Embryonic facial prominence (tissue), 1 donor: ENCODE measurements around the gene PSMD2.
A peak's percentile ranks its signal among the peaks of the same experiment; 100 is the strongest.

Experiments
- DNase-seq: peaks from one replicate; pipeline ENCODE4 v3.0.0-alpha.2; 2016; ENCODE audit errors: extremely low spot score

Gene PSMD2

DNA sequence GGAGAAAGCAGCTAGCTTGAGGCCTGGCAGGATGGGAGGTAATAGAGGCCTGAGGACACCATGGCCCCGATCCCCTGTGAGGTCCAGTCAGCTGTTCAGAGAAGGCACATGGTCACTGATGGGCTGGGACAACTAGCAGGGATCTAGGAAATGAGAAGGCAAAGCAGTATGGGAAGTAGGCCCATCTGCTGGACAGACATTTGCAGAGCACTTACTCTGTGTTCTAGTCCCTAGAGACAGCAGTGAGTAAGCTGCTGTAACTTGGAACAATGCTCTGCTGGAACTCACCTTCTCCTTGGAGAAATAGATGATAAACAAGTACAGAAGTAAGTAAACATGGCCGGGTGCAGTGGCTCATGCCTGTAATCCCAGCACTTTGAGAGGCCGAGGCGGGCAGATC lies 16.1 kb upstream of the PSMD2 start:
- DNase-seq = no peak

DNA sequence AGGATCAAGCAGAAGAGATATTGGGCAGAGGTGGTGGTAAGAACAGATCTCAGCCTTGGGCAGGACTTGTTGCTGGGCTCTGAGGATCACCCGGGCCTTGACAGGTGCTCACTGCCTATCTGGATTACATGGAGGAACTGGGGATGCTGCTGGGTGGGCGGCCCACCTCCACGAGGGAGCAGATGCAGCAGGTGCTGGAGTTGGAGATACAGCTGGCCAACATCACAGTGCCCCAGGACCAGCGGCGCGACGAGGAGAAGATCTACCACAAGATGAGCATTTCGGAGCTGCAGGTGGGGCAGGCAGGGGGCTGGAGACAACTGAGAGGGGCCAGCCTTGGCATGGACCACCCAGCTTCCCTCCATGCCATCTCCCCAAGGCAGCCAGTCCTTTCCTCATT lies 15.4 kb upstream of the PSMD2 start:
- DNase-seq = no peak

DNA sequence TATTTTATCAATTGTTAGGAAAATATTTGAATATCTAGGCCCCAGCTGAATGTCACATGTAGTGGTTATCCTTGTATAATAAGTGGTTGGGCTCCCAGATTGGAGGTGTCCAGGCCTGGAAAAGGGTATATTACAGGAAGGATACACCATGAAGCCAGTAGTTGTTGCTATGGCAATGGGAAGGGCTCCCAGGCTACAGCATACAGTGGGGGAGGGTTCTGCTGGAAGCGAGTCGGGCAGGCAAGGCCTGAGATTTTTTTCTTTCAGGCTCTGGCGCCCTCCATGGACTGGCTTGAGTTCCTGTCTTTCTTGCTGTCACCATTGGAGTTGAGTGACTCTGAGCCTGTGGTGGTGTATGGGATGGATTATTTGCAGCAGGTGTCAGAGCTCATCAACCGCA lies 14.3 kb upstream of the PSMD2 start:
- DNase-seq = no peak

DNA sequence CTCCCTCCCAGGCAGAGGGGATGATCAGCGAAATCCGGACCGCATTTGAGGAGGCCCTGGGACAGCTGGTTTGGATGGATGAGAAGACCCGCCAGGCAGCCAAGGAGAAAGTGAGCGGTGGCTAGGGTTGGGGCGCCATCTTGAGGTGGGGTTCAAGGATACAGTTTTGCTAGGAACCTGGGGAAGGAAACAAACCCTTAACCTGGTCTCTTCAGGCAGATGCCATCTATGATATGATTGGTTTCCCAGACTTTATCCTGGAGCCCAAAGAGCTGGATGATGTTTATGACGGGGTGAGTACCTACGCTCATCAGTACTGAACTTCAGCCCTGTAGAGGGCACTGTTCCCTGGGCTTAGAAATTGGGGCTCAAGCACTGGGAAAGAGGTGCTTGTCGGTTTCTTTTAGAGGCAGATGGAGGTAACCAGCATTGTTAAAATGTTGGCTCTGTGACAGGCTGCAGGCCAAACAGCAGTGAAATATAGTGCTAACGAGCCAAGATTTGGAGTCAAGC lies 9.6 kb upstream of the PSMD2 start:
- DNase-seq = no peak

DNA sequence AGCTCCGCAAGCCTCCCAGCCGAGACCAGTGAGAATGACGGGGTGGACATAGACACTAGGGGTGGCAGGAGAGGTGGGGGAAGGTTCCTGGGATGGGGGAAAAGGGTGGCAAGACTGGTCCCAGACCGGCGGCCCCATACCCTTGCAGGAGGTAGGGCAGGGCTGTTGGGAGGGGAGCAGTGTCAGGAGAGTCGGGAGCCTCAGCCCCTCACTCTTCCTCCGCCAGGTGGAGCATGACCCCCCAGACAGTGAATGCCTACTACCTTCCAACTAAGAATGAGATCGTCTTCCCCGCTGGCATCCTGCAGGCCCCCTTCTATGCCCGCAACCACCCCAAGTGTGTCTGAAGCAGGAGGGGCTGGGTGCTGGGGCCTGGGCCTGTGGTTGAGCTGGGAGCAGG lies 8.7 kb upstream of the PSMD2 start:
- no peak for DNase-seq

DNA sequence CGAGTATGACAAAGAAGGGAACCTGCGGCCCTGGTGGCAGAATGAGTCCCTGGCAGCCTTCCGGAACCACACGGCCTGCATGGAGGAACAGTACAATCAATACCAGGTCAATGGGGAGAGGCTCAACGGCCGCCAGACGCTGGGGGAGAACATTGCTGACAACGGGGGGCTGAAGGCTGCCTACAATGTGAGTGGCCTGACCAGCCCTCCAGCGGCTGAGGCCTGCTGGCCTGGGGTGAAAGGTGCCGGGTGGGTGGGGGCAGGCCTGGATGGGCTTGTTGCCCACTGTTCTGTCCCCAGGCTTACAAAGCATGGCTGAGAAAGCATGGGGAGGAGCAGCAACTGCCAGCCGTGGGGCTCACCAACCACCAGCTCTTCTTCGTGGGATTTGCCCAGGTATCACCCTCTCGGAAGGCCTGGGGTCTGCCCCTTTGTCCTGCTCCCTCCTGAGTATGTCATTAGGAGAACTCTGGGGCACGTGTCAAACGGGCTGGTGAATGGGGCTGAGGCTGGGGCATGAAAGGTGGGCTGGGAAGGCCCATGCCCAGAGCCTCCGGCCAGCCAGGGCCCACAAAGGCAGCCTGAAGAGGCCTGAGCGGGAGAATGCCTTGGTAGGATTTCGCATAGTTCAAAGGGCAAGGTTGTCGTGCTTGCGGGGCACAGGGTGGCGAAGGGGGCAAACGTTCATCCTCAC lies 7.8 kb upstream of the PSMD2 start:
- no peak for DNase-seq

DNA sequence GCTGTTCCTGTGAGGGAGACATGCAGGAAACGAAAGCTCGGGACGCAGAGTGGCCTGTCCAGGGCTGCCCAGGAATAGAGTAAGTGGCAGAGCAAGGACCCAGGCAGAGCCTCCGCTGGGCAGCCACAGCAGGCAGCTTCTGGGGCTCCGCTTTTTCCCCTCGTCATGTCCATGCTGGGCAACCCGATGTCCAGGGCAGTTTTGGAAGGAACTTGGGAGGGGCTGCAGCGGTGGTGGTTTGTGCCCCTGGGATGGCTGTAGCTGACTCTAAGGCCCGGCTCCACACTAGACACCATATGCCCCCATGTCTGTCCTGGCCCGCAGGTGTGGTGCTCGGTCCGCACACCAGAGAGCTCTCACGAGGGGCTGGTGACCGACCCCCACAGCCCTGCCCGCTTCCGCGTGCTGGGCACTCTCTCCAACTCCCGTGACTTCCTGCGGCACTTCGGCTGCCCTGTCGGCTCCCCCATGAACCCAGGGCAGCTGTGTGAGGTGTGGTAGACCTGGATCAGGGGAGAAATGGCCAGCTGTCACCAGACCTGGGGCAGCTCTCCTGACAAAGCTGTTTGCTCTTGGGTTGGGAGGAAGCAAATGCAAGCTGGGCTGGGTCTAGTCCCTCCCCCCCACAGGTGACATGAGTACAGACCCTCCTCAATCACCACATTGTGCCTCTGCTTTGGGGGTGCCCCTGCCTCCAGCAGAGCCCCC lies 7.1 kb upstream of the PSMD2 start:
- no peak for DNase-seq

DNA sequence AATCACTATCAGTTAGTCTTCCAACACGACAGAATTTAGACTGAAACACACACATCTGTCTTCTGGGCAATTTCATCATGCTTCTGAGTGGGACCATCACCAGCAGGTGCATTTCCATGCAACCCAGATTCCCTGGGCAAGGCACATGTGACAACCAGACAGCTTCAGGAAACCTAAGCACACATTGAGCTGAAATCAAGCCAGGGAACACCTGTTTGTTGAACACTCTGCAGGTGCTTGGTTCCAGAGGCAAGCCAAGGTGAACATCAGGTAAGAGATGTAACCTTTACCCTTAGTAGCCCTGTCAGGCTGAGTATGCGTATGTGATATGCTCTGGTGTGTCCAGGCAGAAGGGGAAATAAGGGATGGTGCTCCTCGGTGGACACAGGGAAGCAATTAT lies 3.3 kb upstream of the PSMD2 start:
- DNase-seq = no peak

DNA sequence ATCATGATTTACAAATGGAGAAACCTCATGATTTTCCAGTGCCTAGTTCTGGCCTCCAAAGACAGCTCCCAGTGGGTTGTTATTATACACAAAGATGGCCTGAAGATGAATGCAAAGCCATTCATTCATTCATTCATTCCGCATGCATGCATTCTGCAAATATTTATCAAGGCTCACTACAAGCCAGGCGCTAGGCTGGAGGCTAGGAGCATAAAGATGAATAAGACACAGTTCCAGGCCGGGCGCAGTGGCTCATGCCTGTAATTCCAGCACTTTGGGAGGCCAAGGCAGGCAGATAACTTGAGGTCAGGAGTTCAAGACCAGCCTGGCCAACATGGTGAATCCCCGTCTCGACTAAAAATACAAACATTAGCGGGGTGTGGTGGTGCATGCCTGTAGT lies 2.4 kb upstream of the PSMD2 start:
- DNase-seq = no peak

DNA sequence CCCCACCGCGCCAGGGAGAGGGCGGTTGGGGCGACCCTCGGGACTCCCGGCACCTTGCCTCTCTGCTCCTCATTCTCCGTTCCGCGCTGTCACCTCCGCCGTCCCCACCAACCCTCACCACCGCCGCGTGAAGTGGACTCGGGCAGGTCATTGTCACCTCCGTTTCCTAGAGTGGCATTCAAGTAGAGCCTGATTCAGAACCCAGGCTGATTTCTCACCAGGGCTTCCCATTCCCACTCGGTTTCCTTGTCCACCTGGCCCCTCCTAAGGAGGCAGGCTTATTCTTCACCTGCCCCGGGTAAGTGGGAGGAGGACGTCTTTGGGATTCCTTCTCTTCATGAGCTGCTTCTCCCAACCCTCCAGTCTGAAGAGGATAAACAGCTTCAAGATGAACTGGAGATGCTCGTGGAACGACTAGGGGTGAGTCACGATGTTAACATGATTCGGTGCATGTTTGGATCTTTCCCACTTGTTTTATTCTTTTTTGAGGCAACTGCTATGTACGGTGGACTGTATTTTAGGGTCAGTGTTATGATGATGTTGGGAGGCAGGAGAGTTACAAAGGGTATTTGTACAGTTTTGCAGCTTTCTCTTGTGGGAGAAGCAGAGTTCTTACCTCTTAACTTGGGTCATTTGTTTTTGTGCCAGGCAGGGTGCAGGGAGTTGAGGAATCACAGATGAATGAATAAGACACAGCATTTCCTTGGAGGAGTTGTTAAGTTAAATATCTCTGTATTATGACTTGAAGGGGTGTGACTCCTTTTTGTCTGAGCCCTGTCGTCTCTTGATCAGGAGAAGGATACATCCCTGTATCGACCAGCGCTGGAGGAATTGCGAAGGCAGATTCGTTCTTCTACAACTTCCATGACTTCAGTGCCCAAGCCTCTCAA lies 692 bp downstream of the PSMD2 start:
- DNase-seq = no peak

DNA sequence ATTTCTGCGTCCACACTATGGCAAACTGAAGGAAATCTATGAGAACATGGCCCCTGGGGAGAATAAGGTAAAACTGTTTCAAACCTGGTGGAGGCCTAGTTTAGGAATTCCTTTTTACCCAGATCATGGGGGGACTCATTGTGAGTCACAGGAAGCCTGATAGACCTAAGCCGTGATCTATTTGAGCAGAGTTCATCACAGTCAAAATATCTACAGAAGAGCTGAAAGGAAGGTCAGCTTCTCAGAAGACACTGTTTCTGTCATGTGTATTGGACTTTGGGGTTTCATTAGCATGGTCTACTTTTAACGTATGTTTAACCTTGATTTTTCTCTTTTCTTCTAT lies 1.3 kb downstream of the PSMD2 start:
- DNase-seq = no peak

DNA sequence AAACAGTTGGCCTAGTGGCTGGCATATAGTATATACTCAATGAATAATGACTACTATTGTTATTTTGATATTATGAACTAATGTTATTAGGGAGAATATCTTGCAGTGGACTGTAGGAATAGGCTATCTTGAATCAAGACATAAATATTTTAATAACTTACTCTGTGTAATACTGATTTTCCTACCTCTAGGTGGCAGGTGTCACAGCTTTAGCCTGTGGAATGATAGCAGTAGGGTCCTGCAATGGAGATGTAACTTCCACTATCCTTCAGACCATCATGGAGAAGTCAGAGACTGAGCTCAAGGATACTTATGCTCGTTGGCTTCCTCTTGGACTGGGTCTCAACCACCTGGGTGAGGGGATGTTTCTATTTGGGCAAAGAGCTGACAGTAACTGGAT lies 6.5 kb downstream of the PSMD2 start:
- DNase-seq = no peak

DNA sequence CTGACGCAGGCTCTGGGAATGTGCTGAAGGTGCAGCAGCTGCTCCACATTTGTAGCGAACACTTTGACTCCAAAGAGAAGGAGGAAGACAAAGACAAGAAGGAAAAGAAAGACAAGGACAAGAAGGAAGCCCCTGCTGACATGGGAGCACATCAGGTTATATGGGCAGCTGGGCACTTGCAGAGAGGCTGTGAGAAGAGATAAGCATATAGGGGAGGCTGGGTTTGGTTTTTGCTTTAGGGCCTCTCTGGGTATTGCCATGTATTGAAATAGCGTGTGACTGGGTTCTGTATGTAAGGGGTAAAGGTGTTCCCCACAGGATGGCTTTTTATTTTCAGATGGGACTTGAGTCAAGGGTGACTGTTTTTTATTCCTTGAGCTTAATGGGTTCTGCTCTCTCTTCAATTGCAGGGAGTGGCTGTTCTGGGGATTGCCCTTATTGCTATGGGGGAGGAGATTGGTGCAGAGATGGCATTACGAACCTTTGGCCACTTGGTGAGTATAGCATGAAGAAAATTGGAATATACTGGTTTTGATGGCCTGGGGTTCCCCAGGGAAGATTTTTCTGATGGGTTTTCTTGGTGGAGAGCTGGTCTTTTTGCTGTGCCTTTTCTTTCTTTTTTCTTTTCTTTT lies 7.4 kb downstream of the PSMD2 start:
- DNase-seq = no peak

DNA sequence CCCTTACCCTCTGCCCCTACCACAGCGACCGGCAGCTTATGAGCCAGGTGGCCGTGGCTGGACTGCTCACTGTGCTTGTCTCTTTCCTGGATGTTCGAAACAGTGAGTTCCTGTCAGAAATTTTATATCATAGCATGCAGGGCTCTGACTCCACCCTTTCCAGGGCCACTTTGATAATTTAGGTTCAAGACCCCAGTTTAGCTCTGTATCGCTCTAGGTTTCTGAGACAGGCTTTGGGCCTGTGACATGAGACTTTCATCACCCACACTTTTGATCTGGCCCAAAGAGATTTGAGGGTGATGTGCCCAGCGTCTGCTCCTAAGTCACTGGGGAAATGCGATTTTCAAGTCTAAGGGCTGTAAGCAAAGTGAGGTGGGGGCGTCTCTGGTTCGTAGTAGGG lies 8.9 kb downstream of the PSMD2 start:
- DNase-seq = no peak

DNA sequence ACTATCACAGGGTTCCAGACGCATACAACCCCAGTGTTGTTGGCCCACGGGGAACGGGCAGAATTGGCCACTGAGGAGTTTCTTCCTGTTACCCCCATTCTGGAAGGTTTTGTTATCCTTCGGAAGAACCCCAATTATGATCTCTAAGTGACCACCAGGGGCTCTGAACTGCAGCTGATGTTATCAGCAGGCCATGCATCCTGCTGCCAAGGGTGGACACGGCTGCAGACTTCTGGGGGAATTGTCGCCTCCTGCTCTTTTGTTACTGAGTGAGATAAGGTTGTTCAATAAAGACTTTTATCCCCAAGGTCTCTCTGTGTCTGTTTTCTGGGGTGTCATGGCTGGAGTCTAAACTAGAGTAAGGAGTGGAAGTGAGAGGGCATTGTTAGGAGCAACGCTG lies 9.7 kb downstream of the PSMD2 start:
- no peak for DNase-seq

DNA sequence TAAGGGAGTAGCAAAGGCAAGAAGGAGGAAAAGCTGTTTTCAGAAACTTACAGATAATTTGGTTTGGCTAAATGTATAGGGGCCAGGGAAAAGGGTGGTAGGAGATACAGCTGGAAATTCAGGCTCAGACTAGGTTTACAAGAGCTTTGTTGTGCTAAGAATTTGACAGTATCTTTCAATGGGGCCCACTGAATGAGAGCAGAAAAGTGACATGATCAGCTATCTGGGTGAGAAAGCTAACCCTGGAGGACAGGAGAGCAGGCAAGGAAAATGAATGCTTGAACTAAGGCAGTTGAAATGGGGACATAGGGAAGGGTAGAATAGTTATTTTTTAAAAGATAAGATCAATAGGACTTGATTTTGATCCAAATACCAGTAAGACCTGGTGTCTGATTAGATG lies 12.6 kb downstream of the PSMD2 start:
- no peak for DNase-seq

DNA sequence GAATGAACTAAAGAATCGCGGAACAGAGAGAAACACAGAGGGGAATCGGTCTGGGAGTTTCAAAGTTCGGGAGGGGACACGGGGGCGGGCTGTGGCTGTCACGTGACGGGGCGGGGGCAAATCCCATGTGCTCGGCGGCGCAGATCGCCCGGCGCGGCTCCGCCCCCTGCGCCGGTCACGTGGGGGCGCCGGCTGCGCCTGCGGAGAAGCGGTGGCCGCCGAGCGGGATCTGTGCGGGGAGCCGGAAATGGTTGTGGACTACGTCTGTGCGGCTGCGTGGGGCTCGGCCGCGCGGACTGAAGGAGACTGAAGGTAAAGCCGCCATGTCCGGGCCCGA lies 15.3 kb downstream of the PSMD2 start, which contains the start of gene EIF4G1:
Gene EIF4G1 (plus strand): TSS at position 244 of the 337 bp plus-strand sequence. CDS start 1,191 bp downstream, outside the sequence.
- DNase-seq = peak; percentile 87

DNA sequence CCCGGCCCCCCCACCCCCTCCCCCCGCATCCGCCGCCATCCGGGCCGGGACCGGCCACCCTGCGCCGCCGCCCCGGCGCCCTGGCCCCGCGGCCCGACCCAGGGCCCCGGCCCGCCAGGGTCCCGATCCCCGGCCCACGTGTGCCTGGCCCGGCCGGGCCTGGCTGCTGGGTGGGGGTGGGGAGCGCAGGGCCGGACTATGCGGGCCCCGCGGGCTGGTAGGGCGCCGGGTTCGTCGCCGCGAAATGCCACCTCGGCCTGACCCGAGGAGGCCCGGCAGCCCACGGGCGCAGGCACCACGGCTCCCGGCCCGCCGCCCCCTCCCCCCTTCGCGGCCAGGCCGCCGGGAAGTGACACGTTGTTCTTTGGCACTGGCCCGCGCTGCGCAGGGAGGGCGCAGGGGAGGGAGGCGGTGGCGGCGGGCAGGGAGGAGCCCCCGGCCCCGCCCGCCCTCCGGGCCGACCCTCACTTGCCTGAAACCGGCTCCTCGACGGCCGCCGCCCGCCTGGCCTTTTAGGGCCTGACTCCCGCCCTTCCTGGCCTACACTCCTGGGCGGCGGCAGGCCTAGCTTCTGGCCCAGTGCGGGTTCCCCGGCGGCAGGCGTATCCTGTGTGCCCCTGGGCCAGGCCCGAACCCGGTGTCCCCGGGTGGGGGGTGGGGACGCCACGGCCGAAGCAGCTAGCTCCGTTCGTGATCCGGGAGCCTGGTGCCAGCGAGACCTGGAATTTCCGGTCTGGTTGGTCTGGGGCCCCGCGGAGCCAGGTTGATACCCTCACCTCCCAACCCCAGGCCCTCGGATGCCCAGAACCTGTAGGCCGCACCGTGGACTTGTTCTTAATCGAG lies 15.9 kb downstream of the PSMD2 start:
- peak; percentile 45 for DNase-seq

DNA sequence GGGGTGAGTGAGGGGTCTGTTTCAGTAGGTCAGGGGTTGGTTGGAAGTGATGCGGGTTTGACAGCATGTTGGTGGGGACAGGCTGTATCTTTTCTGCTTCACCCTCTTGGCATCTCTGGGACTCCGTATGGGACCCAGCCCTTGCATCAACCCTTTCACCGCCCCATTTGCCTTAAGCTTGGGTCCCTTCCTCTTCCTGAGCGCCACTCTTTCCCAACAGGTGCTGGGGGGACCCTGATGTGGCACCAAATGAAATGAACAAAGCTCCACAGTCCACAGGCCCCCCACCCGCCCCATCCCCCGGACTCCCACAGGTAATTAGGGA lies 16.5 kb downstream of the PSMD2 start:
- no peak for DNase-seq

DNA sequence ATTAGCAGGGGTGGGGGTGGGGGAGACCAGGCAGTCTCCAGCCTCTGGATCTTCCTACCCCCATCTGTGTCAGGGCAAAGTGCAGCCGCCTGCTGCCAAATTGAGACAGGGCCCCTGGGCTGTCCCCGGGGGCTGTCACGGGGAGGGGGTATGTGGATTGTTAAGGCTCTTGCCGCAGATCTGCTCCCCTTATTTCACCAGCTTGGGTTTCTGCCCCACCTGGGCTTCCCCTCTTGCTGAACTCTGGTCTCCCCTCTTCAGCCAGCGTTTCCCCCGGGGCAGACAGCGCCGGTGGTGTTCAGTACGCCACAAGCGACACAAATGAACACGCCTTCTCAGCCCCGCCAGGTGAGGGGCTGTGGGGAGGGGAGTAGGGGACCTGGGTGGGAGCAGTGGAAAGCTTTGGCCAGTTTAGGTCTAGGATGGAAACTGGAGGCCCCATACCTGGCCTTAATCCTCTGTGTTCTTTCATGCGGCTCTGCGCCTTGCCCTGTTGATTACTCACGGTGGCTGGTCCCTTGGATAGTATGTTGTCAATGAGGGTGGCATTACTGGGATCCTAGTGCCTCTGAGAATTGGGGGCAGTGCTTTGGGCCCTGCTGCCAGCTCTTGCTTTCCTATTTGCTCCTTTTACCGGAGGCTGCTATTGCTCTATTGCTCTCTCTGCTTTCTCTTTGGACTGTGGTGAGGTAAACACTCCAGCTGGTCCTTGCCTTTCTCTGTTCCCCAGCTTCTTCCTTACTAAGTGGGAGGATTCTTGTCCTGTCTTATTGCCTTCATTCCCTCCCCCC lies 17.0 kb downstream of the PSMD2 start:
- no peak for DNase-seq

DNA sequence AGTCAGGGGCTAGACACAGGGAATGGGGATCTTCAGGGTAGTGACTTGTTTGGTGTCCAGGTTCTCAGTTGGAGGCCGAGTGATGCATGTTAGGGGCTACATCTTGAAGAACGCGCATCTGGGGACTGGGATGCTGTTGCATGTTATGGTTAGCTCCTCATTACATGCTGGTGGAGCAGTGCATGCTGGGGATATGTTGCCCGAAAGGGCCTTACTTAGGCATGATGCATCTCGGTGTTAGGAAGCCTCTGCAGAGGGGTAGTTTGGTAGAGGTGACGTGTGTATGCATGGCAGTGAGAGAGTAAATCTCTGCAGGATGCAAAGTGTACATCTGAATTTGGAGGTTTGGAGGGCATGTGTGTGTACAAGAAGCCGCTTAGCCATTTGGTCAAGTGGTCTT lies 17.8 kb downstream of the PSMD2 start:
- DNase-seq = no peak
